Pancreas (tissue), 10 donors: ENCODE results near the gene TUBA3D. TPM values are rescaled to one million over a fixed set of nuclear protein-coding genes. Genes with fewer than 3 reads are reported as not detected.
"Not testable (repeated sequence)": the region's sequence is repeated elsewhere in the genome, so short reads cannot be mapped to it uniquely, and the experiment has no call there.

Source experiments
- ATAC-seq, 4 donors: fragments of 200-7000 bp; cut with Tn5 transposase; one replicate each; pipeline versions ENCODE4 v1.8.0 to v1.9.1; 2020; ENCODE audit warnings: mild to moderate bottlenecking in 4 of 4, moderate library complexity in 4 of 4
- DNase-seq, 6 donors: peaks; one replicate each; pipeline ENCODE4 v3.0.0-alpha.2; 2020
- FAIRE-seq: peaks from 2 replicates; lab custom pipeline; 2012; peaks lifted over from hg19 to GRCh38; lab: Jason Lieb, UNC
- H3K27ac ChIP-seq, 4 donors: fragments of 200-600 bp; sonication (generic); 1 replicate in 3 of 4; 2 replicates in 1 of 4; pipeline versions ENCODE4 v1.5.0 to v1.8.0; 2020
- H3K27me3 ChIP-seq, 4 donors: fragments of 200-600 bp; one replicate each; pipeline ENCODE4 v1.8.0; 2021
- H3K36me3 ChIP-seq, 3 donors: fragments of 200-600 bp; sonication (generic) in 1 of 3; one replicate each; pipeline versions ENCODE4 v1.5.0 to v1.8.0; 2020 to 2021
- H3K4me1 ChIP-seq, 3 donors: fragments of 200-600 bp; one replicate each; pipeline ENCODE4 v1.8.0; 2021
- H3K4me3 ChIP-seq, 4 donors: fragments of 200-600 bp; sonication (generic) in 2 of 4; one replicate each; pipeline versions ENCODE4 v1.5.0 to v1.8.0; 2020 to 2021
- H3K9me3 ChIP-seq, 4 donors: fragments of 200-600 bp; one replicate each; pipeline ENCODE4 v1.8.0; 2021
- WGBS, 2 donors: extraction: QIAGEN DNeasy Blood & Tissue Kit; methylation state at CpG; one replicate each; pipeline ENCODE4 v1.1.7; 2013; 5-methylcytosine and 5-hydroxymethylcytosine counted together
- intact Hi-C, 3 donors: fragments of 100-400 bp; cut with DNase I; formaldehyde crosslinking; loops; one replicate each; pipeline versions ENCODE4 v1.11.1 to v1.14.2; 2022
- polyA plus RNA-seq, 2 donors: library from polyadenylated mRNA; stranded (reverse); fragments of 200-250 nt; gene quantifications; one replicate each; pipeline ENCODE4 v1.2.3, GENCODE V29; 2013
- total RNA-seq, 6 donors: library from RNA; stranded (reverse); fragmentation: NEBNext Ultra II Directional in 4 of 6; extraction: Animal tissue kit (Norgen Biotek cat#: 25700) in 4 of 6; gene quantifications; one replicate each; pipeline versions ENCODE4 v1.2.1 to v1.2.4, GENCODE V29; 2021 to 2023
- TF ChIP-seq, protein P1 (sequence below), 4 donors: fragments of 200-600 bp; sonication (generic) in 3 of 4; IDR thresholded peaks; one replicate each; pipeline versions ENCODE4 v1.5.0 to v1.8.0; 2021; ENCODE audit warnings: antibody characterized with exemption in 4 of 4
- donor health status: healthy with polysubstance abuse.
- donor health status: DM: no; HTN: no; CAD: no; lungs with moderate emphysema.
- donor health status: DM: no; HTN: no; CAD: no.
- donor health status: control.
- donor health status: control.
- donor health status: Bipolar disorder and iron deficiency.
- donor health status: DM: yes; HTN: yes; CAD: no.
- donor health status: DM: no; HTN: no; CAD: no.
- donor health status: DM: no; HTN: no; CAD: no.
- donor health status: DM: yes; HTN: yes; CAD: no.

Gene TUBA3D
- total and polyA plus RNA-seq, 8 donors = 0.12 to 0.23 TPM; not detected in 6

DNA sequence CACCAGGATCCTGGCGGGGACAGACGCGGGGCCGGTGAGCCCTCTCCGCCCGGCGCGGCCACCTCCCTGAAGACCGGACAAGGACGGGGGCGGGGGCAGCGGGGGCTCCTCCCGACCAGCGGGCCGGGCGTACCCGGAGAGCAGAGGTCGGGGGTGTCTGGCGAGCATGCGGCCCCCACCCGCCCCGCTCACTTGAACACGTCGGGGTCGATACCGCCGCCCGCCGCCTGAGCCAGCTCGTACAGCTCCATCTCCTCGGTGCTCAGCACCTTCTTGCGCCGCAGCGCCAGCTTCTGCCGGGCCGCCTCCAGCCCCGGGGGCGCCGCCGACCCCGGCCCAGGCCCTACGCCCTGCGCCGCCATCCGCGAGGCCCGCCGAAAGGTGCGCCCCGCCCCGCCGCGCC, 16.1 kb downstream of the TUBA3D start, which contains the start of gene MZT2A:
Gene MZT2A, minus strand, starts transcription at position 383 of the 403 bp plus-strand sequence. Its CDS starts 21 bp downstream, at position 362.
- H3K36me3 ChIP-seq, intact Hi-C loops, FAIRE-seq, H3K9me3 ChIP-seq, H3K27me3 ChIP-seq: not testable (repeated sequence)
- 0% methylated on average over 26 to 53 of the region's 53 CpGs for WGBS, 2 donors
- ATAC-seq = peak in 2 of 4 donors; percentile 1 to 2
- peak within 1 kb of the TSS; percentile 86 to 92 (median 88) for H3K27ac ChIP-seq
- H3K4me3 ChIP-seq = peak within 1 kb of the TSS; percentile 64 to 89 (median 81)
- H3K4me1 ChIP-seq = peaks cover 0 to 11% (median 2%) of the 10 kb centered on the region in 3 donors
- DNase-seq = peak in 1 of 6 donors; percentile 83

DNA sequence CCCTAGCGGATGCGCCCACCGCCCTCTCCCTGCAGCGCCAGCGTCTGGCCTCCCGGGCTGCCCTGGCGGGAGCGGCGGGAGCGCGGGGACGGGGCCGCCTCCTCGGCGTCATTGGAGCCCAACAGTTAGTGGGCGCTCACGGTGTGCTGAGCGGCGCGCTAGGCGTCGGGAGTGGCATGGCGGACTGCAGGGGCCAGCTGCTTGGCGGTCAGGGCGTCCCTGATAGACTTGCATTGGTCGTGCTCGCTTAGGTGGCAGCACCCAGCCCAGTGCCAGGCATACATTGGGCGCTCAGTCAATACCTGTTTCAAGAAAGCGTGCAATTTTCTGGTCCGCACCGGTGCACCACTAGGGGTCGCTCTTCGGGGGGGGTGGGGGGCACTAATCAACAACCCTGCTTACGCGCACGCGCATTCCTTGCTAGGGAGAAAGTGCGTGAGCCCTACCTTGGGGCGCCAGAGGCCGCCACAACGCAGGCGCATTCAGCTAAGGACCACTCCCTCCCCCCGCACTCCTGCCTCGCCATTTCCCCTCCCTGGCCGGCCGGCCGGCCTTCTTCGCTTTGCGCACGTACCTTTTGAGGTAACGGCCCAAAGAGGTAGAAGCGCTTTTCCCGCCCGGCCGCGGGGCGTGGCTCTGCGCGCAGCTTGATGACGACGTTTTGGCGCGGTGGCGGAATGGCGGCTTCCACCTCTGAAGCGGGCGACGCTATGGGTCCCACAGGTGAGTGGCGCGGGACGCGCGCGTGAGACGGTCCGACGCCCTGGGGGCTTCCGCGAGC, 16.7 kb downstream of the TUBA3D start:
- H3K36me3 ChIP-seq = no peaks in the 10 kb centered on the region
- FAIRE-seq = no peak
- H3K4me1 ChIP-seq = peaks cover 0 to 11% (median 2%) of the 10 kb centered on the region in 3 donors
- 0% methylated on average over 64 to 79 of the region's 79 CpGs for WGBS, 2 donors
- peak; percentile 85 to 92 (median 88) for ATAC-seq
- TF ChIP-seq, protein P1, sequence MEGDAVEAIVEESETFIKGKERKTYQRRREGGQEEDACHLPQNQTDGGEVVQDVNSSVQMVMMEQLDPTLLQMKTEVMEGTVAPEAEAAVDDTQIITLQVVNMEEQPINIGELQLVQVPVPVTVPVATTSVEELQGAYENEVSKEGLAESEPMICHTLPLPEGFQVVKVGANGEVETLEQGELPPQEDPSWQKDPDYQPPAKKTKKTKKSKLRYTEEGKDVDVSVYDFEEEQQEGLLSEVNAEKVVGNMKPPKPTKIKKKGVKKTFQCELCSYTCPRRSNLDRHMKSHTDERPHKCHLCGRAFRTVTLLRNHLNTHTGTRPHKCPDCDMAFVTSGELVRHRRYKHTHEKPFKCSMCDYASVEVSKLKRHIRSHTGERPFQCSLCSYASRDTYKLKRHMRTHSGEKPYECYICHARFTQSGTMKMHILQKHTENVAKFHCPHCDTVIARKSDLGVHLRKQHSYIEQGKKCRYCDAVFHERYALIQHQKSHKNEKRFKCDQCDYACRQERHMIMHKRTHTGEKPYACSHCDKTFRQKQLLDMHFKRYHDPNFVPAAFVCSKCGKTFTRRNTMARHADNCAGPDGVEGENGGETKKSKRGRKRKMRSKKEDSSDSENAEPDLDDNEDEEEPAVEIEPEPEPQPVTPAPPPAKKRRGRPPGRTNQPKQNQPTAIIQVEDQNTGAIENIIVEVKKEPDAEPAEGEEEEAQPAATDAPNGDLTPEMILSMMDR (IDR thresholded peaks at IDR 0.05) = peak; percentile 53 to 73 (median 65)
- H3K4me3 ChIP-seq = peak overlapping the region; percentile 64 to 89 (median 81)
- DNase-seq = peak; percentile 95 to 98 (median 96)
- H3K27ac ChIP-seq = peak overlapping the region; percentile 86 to 92 (median 88)
- no peaks in the 10 kb centered on the region for H3K27me3 ChIP-seq
- intact Hi-C loops = no loop called here
- no peaks in the 10 kb centered on the region for H3K9me3 ChIP-seq

DNA sequence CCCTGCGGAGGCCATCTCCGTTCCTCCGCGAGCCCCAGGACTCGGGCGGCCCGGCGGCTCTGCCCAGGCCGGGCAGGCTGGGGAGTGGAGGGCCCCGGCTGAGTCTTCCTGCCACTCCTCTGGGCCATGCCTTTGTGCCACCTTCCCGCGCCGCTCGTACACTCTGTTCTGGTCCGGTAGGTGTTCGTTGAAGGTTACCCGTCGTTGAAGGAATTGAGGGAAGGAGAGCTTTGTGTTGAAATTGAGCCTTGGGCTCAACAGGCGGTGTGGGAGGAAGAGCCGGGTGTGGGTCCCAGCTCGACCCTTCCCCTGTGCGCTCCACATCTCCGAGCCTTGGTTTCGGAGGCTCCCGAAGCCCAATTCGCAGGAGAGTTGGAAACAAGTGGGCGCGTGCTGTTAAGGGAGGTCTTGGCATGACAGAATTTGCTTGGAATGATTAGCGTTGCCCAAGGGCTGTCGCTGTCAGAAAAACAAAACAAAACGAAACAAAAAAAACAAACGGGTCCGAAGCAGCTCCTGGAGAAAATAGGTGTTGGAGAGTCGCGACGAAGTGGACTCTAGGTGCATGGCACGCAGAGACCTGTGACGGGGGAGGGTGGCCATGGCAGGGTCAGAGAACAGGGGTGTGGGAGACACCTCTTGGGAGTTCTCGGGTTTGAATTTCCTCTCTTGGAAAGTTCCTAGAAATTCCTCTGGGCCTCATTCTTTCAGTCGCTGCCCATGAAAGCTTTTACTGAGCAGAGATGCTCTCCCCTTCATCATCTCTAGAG, 17.5 kb downstream of the TUBA3D start:
- TF ChIP-seq, protein P1 (IDR thresholded peaks at IDR 0.05) = no peak
- peak in 3 of 4 donors; percentile 23 to 40 (median 33) for ATAC-seq

DNA sequence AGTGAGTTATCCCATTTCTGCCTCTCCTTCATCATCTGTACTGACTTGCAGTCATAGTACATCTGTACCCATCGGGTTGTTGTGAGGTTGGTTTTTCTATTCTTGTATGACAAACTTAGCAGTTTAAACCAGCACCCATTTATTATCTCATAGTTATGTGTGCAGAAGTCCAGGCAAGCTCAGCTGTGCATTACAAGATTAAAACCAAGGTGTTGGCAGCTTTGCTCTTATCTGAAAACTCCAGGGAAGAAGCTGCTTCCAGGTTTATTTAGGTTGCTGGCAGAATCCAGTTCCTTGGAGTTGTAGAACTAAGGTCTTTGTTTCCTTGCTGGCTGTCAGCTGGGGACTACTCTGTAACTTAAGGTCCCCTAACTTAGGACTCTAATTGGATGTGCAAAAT, 19.6 kb downstream of the TUBA3D start:
- H3K27ac ChIP-seq, H3K9me3 ChIP-seq, H3K27me3 ChIP-seq, DNase-seq, ATAC-seq, H3K36me3 ChIP-seq, FAIRE-seq, H3K4me3 ChIP-seq, intact Hi-C loops: not testable (repeated sequence)
- peaks cover 0 to 11% (median under 1%) of the 10 kb centered on the region in 3 donors for H3K4me1 ChIP-seq
- 75 to 88% methylated on average over 1 of the region's 1 CpG for WGBS, 2 donors

More for the DNA sequence above, 17.5 kb downstream of the TUBA3D start:
- FAIRE-seq (no peak), DNase-seq (no peak)
- Histone ChIP-seq H3K4me3 (peak overlapping the region; percentile 64 to 89 (median 81)), H3K27me3 (no peaks in the 10 kb centered on the region), H3K4me1 (peaks cover 0 to 11% (median 2%) of the 10 kb centered on the region in 3 donors), H3K9me3 (no peaks in the 10 kb centered on the region), H3K36me3 (no peaks in the 10 kb centered on the region), H3K27ac (peak overlapping the region; percentile 86 to 92 (median 88))
- intact Hi-C loops = no loop called here
- WGBS, 2 donors = 0 to 1% methylated on average over 39 to 40 of the region's 40 CpGs

DNA sequence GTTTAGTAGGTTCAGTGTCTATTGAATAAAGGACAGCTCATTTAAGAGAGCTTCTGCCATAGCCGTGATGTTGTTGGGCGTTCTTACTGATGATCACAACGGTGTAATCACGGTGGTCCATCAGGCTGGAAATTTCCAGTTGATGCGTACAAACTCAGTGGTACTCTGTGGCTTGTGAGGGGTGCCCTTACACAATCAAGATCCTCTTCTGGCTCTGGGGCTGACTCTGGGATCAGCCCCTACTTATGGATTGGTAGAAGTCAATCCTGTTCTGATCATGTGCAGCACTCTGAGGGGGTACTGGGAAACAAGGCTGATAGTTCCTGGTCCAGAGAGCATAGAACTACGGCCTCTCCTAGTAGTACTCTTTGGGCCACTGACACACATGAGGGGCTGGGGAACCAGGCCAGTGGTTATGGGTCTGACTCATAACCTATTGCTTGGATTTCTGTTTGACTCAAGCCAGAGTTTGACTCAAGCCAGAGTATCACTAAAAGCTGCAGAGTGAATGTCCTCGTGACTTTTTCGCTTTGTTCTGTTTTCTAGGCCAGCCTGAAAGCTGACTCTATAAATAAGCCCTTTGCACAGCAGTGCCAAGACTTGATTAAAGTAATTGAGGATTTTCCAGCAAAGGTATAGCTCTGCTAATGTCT, 22.5 kb downstream of the TUBA3D start:
- WGBS, 2 donors = 67 to 71% methylated on average over 8 of the region's 8 CpGs
- H3K27ac ChIP-seq, DNase-seq, H3K4me1 ChIP-seq, H3K27me3 ChIP-seq, H3K4me3 ChIP-seq, H3K9me3 ChIP-seq, intact Hi-C loops, FAIRE-seq: not testable (repeated sequence)
- H3K36me3 ChIP-seq = peaks cover 0 to 16% (median 0%) of the 10 kb centered on the region in 3 donors
- ATAC-seq = peak in 1 of 4 donors; percentile 46

DNA sequence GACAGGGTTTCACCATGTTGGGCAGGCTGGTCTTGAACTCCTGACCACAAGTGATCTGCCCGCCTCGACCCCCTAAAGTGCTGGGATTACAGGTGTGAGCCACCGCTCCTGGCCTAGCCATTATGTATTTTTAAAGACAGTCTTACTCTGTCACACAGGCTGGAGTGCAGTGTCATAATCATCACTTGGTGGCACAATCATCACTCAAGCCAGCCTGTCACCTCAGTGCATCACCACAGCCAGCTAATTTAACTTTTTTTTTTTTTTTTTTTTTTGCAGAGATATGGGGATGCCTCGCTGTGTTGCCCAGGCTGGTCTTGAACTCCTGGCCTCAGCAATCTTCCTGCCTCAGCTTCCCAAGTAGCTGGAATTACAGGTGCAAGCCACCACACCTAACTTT, 27.7 kb downstream of the TUBA3D start:
- H3K4me1 ChIP-seq, DNase-seq, ATAC-seq, H3K4me3 ChIP-seq, intact Hi-C loops, H3K9me3 ChIP-seq, H3K27ac ChIP-seq, H3K27me3 ChIP-seq, FAIRE-seq: not testable (repeated sequence)
- WGBS, 2 donors = 95 to 97% methylated on average over 4 of the region's 4 CpGs
- H3K36me3 ChIP-seq = peaks cover 0 to 47% (median 11%) of the 10 kb centered on the region in 3 donors

DNA sequence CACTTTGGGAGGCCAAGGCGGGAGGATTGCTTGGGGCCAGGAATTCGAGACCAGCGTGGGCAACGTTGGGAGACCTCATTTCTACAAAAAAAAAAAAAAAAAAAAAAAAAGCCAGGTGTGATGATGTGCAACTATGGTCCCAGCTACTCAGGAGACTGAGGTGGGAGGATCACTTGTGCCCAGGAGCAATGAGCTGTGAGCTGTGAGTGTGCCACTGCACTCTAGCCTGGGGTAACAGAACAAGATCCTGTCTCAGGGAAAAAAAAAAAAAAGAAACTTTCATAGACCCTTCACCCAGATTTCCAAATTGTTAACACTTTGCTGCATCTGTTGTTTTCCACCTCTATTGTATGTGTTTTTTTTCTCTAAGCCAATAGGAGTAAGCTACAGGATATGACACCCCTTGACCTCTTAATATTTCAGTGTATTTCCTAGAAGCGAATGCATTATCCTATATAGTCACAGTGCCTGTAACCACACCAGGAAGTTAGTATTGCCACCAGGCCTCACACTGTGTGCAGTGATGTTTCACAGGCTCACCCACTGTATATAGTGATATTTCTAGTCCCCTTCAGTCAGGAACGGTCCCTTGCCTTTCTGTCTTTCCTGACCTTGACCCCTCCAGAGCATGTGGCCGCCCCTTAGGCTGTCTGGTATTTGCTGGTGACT, 28.3 kb downstream of the TUBA3D start:
- intact Hi-C loops, FAIRE-seq: not testable (repeated sequence)

More for the DNA sequence above, 28.3 kb downstream of the TUBA3D start:
- not testable (repeated sequence) for H3K4me3 ChIP-seq, H3K27ac ChIP-seq, ATAC-seq, H3K4me1 ChIP-seq, H3K9me3 ChIP-seq, H3K27me3 ChIP-seq, DNase-seq
- H3K36me3 ChIP-seq = peaks cover 0 to 52% (median 14%) of the 10 kb centered on the region in 3 donors
- WGBS, 2 donors = 88% methylated on average over 7 of the region's 7 CpGs
